Mucosa of stomach (tissue), 1 donor: ENCODE data around the gene STAT4.
A peak's percentile ranks its signal among the peaks of the same experiment; 100 is the strongest.

Experiments used
- H3K27me3 ChIP-seq: one replicate; pipeline ENCODE4 v1.7.0; 2013; ENCODE audit warnings: mild to moderate bottlenecking, low read length; ENCODE audit not compliant: control insufficient read depth, insufficient read depth
- H3K36me3 ChIP-seq: one replicate; pipeline ENCODE4 v1.7.0; 2013; ENCODE audit warnings: low read length; ENCODE audit not compliant: control insufficient read depth, insufficient read depth
- H3K4me1 ChIP-seq: one replicate; pipeline ENCODE4 v1.7.0; 2013; ENCODE audit warnings: mild to moderate bottlenecking, low read length; ENCODE audit not compliant: control insufficient read depth, insufficient read depth
- H3K4me3 ChIP-seq: one replicate; pipeline ENCODE4 v1.7.0; 2013; ENCODE audit warnings: low read length
- H3K9ac ChIP-seq: one replicate; pipeline ENCODE4 v1.7.0; 2013; ENCODE audit warnings: mild to moderate bottlenecking, low read length, moderate library complexity
- H3K9me3 ChIP-seq: one replicate; pipeline ENCODE4 v1.7.0; 2013; ENCODE audit warnings: mild to moderate bottlenecking, low read length, moderate library complexity; ENCODE audit not compliant: control insufficient read depth
- donor health status: Pancreatic carcinoma.

STAT4 gene

DNA sequence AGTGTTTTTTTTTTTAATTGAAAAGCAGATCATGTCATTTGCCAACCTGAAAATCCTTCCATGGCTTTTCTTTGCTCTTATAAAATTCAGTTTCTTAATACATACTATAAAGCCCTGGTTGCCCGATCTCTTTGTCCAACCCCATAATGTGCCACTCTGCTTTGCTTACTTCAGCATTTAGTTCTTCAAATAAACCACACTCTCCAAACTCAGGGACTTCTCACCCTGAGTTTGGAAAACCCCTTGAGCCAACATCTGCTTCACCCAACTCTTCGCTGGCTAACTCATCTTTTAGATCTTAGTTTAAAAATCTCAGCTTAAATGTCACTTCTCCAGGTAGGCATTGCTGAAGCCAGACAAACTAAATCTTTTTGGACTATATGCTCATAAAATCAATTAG lies 135.6 kb downstream of the STAT4 start:
- Histone ChIP-seq H3K36me3 (no peaks in the 10 kb centered on the region), H3K9me3 (no peaks in the 10 kb centered on the region), H3K4me1 (peaks cover 21% of the 10 kb centered on the region), H3K9ac (no peak overlapping the region), H3K27me3 (no peaks in the 10 kb centered on the region), H3K4me3 (no peak overlapping the region)

DNA sequence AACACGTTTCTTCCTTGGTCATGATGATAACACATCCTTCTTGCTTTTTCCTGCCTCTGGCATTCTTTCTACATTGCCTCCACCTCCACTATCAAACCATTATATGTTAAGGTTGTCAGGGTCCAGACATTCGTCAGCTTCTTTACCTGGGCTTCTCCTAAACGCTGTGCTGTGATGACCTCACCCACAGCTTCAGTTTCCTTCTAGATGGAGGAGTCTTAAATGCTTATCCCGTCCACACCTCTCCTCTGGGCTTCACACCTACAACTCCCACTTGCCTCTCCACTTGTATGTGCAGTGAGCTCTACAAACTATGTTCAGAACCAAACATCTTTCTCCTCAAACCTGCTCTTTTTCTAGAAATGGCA lies 136.2 kb downstream of the STAT4 start:
- no peaks in the 10 kb centered on the region for H3K9me3 ChIP-seq
- H3K9ac ChIP-seq, result peak overlapping the region; percentile 78
- H3K4me3 ChIP-seq, result peak overlapping the region; percentile 52
- no peaks in the 10 kb centered on the region for H3K27me3 ChIP-seq
- no peaks in the 10 kb centered on the region for H3K36me3 ChIP-seq
- H3K4me1 ChIP-seq, result peaks cover 21% of the 10 kb centered on the region

- Histone ChIP-seq H3K4me1 (peaks cover 21% of the 10 kb centered on the region), H3K27me3 (no peaks in the 10 kb centered on the region), H3K9me3 (no peaks in the 10 kb centered on the region), H3K4me3 (peak within 1 kb of the TSS; percentile 52), H3K36me3 (no peaks in the 10 kb centered on the region), H3K9ac (peak within 1 kb of the TSS; percentile 78)
These were observed 136.7 kb downstream of the STAT4 start, which contains the start of gene STAT1 for GRCh38 chr2:191013932-191014652. Gene STAT1 (minus strand): TSS chr2:191014171. CDS start chr2:191010003, 4,168 bp downstream.

DNA sequence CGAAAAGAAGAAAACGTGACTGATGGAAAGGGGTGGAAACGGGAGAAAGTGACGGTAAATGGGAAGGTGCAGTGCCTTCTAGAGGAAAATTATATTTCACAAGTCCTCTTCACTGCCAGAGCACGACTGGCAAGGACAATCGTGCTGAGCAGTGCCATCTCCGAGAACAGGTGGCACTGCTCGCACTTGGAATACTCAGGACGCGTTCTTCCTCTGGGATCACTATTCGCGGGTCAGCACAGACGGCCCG lies 137.2 kb downstream of the STAT4 start:
- no peaks in the 10 kb centered on the region for H3K9me3 ChIP-seq
- H3K27me3 ChIP-seq, result no peaks in the 10 kb centered on the region
- peaks cover 21% of the 10 kb centered on the region for H3K4me1 ChIP-seq
- peak overlapping the region; percentile 52 for H3K4me3 ChIP-seq
- no peaks in the 10 kb centered on the region for H3K36me3 ChIP-seq
- H3K9ac ChIP-seq, result peak overlapping the region; percentile 78

DNA sequence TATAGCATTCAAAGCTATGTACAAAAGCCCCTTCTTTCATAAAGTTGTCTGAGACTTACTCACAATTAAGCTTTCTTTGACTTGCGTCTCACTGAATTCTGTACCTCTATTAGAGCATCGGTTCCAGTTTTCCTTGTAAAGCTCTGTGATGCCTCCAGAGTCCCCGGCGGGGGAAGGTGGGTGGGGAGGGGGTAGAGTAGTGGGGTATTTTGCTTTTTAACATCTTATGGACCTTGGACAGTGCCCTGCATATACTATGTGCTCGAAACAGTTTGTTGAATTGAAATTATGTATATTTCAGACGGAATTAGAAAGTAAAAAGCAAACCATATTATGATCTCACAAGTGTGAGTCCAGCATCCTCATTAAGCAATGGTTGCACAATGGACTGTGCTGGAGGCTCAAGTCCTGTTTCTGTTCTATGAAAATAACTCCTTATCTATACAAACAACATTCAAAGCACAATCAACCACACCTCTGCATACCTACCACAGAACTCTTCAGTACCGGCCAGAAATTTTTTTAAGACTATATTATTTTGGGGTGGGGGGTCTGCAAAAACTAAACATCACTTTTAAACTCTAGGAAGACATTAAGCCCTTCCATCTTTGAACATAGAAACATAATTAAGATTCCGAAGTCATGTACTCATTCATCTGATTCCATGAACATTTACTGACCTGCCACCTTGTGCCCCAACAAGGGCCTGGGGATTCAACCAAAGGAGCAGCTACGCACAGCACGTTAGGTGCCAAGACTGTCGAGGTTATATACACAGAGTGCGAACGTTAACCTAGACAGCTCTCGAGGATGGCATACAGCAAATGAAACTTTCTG lies 137.7 kb downstream of the STAT4 start:
- Histone ChIP-seq H3K27me3 (no peaks in the 10 kb centered on the region), H3K9ac (peak overlapping the region; percentile 78), H3K4me1 (peaks cover 21% of the 10 kb centered on the region), H3K36me3 (no peaks in the 10 kb centered on the region), H3K9me3 (no peaks in the 10 kb centered on the region), H3K4me3 (peak overlapping the region; percentile 52)

DNA sequence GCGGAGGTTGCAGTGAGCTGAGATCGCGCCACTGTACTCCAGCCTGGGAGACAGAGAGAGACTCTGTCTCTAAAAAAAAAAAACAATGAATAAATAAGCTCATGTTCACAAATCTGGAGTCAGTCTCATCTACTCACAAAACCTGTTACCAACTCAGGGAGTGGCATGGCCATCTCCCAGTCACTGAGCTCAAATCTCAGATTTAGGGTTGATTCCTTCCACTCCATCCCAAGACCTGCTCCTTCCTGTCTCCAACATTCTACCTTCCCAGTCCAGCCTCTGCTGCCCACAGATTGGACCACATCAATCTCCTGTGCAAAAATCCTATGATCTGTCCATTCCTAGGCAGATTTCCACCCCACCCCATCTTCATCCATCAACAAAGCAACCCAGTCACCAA lies 138.4 kb downstream of the STAT4 start:
- no peak overlapping the region for H3K9ac ChIP-seq
- no peaks in the 10 kb centered on the region for H3K9me3 ChIP-seq
- no peaks in the 10 kb centered on the region for H3K36me3 ChIP-seq
- no peaks in the 10 kb centered on the region for H3K27me3 ChIP-seq
- peaks cover 21% of the 10 kb centered on the region for H3K4me1 ChIP-seq
- H3K4me3 ChIP-seq, result no peak overlapping the region

DNA sequence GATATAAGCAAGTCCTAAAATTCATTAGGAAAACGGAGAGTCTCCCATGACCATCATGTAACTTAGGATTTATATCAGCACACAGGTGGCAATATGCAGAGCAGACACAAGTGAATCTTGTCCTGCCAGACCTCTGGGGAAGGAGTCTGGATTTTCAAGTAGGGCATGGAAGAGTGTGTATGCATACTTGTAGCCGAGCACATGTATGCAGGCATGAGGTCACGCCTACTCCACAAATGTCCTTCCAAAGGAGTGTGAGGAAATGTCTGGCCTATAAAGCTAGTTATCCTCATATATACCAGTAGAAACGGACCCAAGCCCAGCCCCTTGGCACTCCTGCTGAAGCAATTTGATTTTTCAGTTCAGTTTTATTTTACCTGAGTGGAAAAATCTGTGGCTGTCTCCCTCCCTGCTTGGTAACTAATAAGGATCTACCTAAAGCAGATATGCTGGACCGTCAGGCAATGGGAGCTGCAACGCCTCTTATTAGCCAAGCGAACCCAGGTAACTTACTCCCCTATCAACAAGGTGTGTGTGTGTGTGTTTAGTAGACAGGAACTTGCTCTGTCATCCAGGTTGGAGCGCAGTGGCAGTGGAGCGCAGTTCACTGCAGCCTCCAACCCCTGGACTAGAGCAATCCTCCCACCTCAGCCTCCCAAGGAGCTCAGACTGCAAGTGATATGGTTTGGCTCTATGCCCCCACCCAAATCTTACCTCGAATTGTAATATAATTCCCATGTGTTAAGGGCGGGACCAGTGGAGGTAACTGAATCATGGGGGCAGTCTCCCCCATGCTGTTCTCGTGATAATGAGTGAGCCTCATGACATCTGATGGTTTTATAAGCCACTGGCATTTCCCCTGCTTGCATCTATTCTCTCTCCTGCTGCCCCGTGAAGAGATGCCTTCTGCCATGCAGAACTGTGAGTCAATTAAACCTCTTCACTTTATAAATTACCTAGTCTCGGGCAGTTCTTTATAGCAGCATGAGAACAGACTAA lies 139.6 kb downstream of the STAT4 start:
- Histone ChIP-seq H3K9ac (no peak overlapping the region), H3K9me3 (no peaks in the 10 kb centered on the region), H3K27me3 (no peaks in the 10 kb centered on the region), H3K4me3 (no peak overlapping the region), H3K36me3 (peaks cover 11% of the 10 kb centered on the region), H3K4me1 (peaks cover 21% of the 10 kb centered on the region)

DNA sequence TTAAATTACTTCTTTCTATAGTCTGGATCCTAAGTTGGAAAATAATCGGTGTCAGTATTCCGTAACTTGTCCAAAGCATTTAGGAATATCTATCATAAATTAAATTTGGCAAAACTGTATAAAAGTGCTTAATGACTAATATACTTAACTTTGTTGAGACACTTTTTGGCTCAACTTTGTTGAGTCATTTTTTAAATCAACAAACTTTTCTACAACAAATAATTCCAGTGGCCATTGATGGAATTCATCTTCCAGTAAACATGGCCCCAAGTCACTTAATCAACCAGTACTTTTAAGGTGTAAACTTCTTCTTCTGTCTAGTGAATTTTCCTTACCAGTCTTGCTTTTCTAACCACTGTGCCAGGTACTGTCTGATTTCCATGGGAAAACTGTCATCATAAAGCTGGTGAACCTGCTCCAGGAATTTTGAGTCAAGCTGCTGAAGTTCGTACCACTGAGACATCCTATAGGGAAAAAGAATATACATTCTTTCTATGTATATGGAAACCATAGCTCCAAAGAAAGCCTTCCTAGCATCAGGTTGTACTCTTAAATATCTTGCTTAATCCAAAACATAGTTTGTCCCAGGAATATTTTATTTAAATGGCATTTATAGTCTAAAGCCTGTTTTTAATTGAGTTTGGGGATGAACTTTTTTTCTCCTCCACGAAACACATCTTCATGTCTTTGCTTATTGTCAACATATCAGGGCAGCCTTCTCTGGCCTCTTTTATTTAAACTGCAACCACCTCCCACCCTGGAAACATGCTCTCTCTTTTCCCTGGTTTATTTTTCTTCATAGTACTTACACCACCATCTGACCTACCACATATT lies 141.0 kb downstream of the STAT4 start:
- peaks cover 18% of the 10 kb centered on the region for H3K4me1 ChIP-seq
- H3K36me3 ChIP-seq, result peaks cover 16% of the 10 kb centered on the region
- H3K4me3 ChIP-seq, result no peak overlapping the region
- no peaks in the 10 kb centered on the region for H3K9me3 ChIP-seq
- no peaks in the 10 kb centered on the region for H3K27me3 ChIP-seq
- no peak overlapping the region for H3K9ac ChIP-seq

GRCh38 chr2:191008286-191008685 lies 142.5 kb downstream of the STAT4 start:
- no peak overlapping the region for H3K4me3 ChIP-seq
- H3K36me3 ChIP-seq, result peaks cover 20% of the 10 kb centered on the region
- no peaks in the 10 kb centered on the region for H3K9me3 ChIP-seq
- peaks cover 14% of the 10 kb centered on the region for H3K4me1 ChIP-seq
- H3K27me3 ChIP-seq, result no peaks in the 10 kb centered on the region
- H3K9ac ChIP-seq, result no peak overlapping the region

DNA sequence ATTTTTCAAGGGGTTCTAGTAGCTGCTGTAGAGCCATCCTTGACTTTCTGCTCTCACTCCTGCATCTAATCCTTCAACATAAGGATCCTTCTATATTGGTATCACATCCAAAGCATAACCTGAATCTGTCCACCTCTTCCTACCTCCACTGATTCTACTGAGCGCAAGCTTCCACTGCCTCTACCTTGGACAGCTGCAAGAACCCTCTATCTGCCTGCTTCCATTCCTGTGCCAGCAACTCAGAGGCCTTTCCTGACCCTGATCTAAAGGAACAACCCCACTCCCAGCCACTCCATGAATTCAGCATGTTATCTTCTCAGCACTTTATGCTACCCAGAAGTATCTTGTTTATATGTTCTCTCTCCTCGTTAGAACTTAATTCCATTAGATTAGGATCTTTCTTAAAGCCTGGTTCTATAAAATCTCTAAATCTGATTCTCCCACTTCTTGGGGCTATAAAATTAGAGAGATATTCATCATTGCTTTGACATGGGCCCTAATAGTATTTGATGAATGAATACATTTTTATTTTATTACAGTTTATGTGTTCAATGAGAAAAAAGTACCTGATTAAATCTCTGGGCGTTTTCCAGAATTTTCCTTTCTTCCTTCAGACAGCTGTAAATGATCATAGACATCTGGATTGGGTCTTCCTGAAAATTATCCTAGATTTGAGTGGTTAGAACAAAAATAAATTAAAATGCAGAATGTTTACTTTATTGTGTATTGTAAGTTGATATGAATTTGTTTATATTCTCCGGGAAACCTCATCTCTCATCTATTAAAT lies 143.6 kb downstream of the STAT4 start:
- H3K36me3 ChIP-seq, result peaks cover 20% of the 10 kb centered on the region
- H3K27me3 ChIP-seq, result no peaks in the 10 kb centered on the region
- no peaks in the 10 kb centered on the region for H3K9me3 ChIP-seq
- no peak overlapping the region for H3K9ac ChIP-seq
- no peak overlapping the region for H3K4me3 ChIP-seq
- H3K4me1 ChIP-seq, result peaks cover 6% of the 10 kb centered on the region

- H3K36me3 ChIP-seq, result peaks cover 20% of the 10 kb centered on the region
- H3K4me3 ChIP-seq, result no peak overlapping the region
- H3K4me1 ChIP-seq, result peaks cover 3% of the 10 kb centered on the region
- H3K9ac ChIP-seq, result no peak overlapping the region
- no peaks in the 10 kb centered on the region for H3K9me3 ChIP-seq
- H3K27me3 ChIP-seq, result no peaks in the 10 kb centered on the region
These were observed 144.5 kb downstream of the STAT4 start for GRCh38 chr2:191006297-191006696.
